ENCODE measurements around the gene CBX1. TPM values are rescaled to one million over a fixed set of nuclear protein-coding genes. Genes with fewer than 3 reads are reported as not detected.

CBX1 gene
- total and polyA plus RNA-seq, 2 donors, result 53.3 to 60.4 TPM

DNA sequence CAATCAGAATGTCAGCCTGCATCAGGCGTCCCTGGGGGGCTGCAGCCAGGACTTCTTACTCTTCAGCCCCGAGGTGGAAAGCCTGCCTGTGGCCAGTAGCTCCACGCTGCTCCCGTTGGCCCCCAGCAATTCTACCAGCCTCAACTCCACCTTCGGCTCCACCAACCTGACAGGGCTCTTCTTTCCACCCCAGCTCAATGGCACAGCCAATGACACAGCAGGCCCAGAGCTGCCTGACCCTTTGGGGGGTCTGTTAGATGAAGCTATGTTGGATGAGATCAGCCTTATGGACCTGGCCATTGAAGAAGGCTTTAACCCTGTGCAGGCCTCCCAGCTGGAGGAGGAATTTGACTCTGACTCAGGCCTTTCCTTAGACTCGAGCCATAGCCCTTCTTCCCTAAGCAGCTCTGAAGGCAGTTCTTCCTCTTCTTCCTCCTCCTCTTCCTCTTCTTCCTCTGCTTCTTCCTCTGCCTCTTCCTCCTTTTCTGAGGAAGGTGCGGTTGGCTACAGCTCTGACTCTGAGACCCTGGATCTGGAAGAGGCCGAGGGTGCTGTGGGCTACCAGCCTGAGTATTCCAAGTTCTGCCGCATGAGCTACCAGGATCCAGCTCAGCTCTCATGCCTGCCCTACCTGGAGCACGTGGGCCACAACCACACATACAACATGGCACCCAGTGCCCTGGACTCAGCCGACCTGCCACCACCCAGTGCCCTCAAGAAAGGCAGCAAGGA is 42.7 kb downstream of the CBX1 start:
- WGBS, result 84% methylated on average over 11 of the region's 11 CpGs
- Histone ChIP-seq H3K4me1 (ENCODE audit: insufficient read depth) (no peaks in the 10 kb centered on the region), H3K27ac (ENCODE audit: low read depth) (no peak overlapping the region), H3K4me3 (ENCODE audit: low read depth, low read length) (no peak overlapping the region), H3K36me3 (ENCODE audit: insufficient read depth) (no peaks in the 10 kb centered on the region)
- DNase-seq (ENCODE audit: extremely low spot score), result no peak

DNA sequence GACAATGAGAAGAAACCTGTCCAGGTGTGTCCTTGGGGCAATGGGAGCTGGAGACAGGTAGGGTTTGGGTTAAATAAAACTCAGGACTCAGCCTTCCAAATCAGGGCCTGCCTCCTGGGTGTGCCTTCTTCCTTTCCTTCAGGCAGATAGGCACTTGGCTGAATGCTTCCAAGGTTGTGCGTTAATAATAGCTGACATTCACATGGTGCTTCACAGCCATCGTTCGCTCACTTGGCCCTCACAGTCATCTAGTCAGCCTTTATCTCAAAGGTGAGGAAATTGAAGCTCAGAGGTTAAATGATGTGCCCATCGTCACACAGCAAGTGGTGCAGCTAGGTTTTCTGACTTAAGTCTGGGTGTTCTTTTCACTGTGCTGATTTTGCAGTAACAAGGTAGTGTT is 43.7 kb downstream of the CBX1 start:
- no peak for DNase-seq (ENCODE audit: extremely low spot score)
- Histone ChIP-seq H3K36me3 (ENCODE audit: insufficient read depth) (no peaks in the 10 kb centered on the region), H3K27ac (ENCODE audit: low read depth) (no peak overlapping the region), H3K4me3 (ENCODE audit: low read depth, low read length) (no peak overlapping the region), H3K4me1 (ENCODE audit: insufficient read depth) (no peaks in the 10 kb centered on the region)
- WGBS, result 82% methylated on average over 4 of the region's 4 CpGs

DNA sequence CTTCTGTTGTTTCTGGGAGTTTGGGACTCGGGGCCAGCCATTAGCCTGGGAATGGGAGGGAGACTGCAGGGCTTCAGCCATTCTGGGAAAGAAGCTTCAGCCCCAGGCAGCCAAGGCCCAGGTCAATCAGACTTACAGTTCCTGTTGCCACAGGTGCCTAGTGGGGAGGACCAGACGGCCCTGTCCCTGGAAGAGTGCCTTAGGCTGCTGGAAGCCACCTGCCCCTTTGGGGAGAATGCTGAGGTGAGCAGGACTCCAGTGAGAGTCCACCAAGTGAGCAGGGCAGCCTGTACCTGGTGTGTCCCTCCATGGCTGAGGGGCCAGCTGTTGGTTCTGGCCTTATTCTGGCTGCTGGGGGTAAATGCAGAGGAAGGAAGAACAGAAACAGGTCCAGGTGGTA is 44.4 kb downstream of the CBX1 start:
- no peak overlapping the region for H3K27ac ChIP-seq (ENCODE audit: low read depth)
- 81% methylated on average over 2 of the region's 2 CpGs for WGBS
- no peaks in the 10 kb centered on the region for H3K36me3 ChIP-seq (ENCODE audit: insufficient read depth)
- no peaks in the 10 kb centered on the region for H3K4me1 ChIP-seq (ENCODE audit: insufficient read depth)
- H3K4me3 ChIP-seq (ENCODE audit: low read depth, low read length), result no peak overlapping the region
- DNase-seq (ENCODE audit: extremely low spot score), result no peak

DNA sequence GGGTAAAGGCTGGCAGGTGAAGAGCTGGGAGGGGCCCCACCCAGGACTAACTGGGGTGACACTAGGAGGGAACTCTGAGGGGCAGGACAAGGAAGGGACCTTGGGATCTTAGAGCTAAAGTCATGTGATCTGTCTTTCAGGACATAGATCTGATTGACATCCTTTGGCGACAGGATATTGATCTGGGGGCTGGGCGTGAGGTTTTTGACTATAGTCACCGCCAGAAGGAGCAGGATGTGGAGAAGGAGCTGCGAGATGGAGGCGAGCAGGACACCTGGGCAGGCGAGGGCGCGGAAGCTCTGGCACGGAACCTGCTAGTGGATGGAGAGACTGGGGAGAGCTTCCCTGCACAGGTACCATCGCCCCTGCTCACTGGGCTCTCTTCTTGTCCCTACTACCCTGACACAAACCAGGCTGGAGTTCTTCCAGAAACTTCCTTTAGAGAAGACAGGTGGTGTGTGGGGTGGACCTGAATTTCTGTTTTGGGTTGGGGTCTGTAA is 45.0 kb downstream of the CBX1 start:
- Histone ChIP-seq H3K36me3 (ENCODE audit: insufficient read depth) (no peaks in the 10 kb centered on the region), H3K4me3 (ENCODE audit: low read depth, low read length) (no peak overlapping the region), H3K27ac (ENCODE audit: low read depth) (no peak overlapping the region), H3K4me1 (ENCODE audit: insufficient read depth) (no peaks in the 10 kb centered on the region)
- 92% methylated on average over 10 of the region's 10 CpGs for WGBS
- DNase-seq (ENCODE audit: extremely low spot score), result no peak

DNA sequence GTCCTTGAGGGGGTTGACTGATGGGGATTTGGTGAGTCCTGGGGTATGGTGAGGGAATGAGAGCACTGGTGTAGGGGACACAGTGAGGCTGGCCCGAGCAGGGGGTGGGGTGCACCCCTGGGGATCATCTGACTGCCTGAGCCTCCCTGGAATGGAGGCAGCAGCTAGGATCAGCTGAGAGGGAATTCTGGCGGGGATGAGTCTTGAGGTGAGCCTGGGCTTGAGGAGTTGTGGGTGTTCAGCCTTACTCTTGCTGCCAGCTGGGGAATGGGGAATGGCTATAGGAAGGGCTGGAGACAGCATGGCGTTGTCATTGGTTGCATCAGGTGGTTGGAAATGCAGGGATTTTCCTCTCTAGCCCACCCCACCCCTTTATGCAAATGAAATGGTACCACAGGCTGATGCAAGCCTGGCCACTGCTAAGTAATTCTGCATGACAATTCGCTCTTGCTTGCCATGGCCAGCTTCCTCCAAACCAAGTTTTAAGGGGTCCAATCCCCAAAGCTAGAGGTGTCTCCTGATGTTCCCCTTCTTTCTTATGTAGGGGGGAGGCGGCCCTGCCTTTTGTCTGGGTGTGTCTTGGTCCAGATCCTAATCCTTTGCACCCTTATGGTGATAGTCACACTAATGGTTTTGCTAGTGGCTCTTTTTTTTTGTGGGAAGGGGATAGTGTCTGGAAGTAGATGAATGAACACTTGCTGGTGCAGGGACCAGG is 45.6 kb downstream of the CBX1 start:
- Histone ChIP-seq H3K36me3 (ENCODE audit: insufficient read depth) (no peaks in the 10 kb centered on the region), H3K4me3 (ENCODE audit: low read depth, low read length) (no peak overlapping the region), H3K27ac (ENCODE audit: low read depth) (no peak overlapping the region), H3K4me1 (ENCODE audit: insufficient read depth) (no peaks in the 10 kb centered on the region)
- WGBS, result 81% methylated on average over 5 of the region's 5 CpGs
- no peak for DNase-seq (ENCODE audit: extremely low spot score)

DNA sequence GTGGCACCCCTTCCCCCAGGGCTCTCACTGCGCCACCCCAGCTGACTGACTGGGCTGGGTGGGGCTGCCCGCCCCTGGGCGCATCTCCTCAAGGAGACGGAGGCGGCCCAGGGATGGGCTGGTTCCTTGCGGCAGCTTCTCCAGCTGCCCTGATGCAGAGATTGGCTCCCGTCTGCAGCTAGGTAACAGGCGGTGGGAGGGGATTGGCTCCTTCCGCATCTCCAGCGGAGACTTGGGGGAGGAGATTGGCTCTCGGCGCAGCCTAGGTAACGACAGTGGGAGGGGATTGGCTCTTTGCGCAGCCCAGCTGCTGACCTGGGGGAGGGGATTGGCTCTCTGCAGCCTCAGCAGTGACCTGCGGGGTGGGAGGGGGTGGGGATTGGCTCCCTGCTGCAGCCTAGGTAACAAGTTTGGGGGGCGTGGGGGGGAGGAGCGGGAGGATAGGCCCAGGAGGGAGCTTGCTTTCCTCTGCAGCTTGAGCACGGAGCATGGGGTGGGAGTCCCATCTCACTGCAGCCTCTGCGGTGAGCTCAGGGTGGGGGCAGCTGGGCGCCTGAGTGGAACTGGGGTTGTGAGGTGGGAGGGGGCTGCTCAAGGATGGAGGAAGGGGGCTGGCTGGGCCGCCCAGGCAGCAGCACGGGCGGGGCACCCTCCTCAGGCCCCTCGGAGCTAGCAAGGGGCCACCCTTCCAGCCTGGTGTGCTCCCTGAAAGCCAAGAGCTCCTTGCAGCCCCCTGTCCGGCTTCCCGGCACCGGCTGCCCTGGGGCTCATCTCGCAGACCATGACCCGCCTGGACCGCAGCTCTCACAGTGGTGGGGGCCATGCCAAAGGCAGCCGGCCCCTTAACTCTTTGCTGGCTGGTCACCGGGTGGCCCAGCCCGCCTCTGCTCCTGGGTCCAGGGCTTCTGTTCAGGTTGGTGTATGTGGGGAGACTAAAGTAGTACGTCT is 46.8 kb downstream of the CBX1 start:
- Histone ChIP-seq H3K27ac (ENCODE audit: low read depth) (no peak overlapping the region), H3K4me1 (ENCODE audit: insufficient read depth) (no peaks in the 10 kb centered on the region), H3K4me3 (ENCODE audit: low read depth, low read length) (peak overlapping the region; percentile 16), H3K36me3 (ENCODE audit: insufficient read depth) (no peaks in the 10 kb centered on the region)
- DNase-seq (ENCODE audit: extremely low spot score), result peak; percentile 51
- 23% methylated on average over 34 of the region's 34 CpGs for WGBS

DNA sequence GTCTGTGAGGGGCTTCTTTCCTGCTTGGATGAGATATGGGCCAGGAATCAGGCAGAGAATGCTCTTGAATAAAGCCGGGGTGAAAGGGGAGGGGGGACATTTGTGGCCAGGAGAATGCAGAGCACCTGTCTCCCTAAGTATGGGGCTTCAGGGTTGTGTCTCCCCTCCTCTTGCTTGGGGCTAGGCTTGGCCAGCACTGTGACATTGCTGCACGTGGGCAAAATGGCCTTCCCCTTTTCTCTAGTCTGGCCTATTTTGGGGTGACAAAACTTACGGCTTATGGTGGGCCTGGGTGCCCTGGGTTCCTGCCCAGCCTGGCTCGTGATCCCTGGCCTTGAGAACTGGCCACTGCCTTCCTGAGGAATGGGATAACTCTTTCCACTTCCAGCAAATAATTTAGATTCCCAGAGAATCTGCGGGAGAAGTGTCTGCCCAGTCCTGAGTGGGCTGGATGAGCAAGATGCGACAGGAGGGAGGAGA is 47.5 kb downstream of the CBX1 start:
- H3K36me3 ChIP-seq (ENCODE audit: insufficient read depth), result no peaks in the 10 kb centered on the region
- WGBS, result 21% methylated on average over 6 of the region's 6 CpGs

DNA sequence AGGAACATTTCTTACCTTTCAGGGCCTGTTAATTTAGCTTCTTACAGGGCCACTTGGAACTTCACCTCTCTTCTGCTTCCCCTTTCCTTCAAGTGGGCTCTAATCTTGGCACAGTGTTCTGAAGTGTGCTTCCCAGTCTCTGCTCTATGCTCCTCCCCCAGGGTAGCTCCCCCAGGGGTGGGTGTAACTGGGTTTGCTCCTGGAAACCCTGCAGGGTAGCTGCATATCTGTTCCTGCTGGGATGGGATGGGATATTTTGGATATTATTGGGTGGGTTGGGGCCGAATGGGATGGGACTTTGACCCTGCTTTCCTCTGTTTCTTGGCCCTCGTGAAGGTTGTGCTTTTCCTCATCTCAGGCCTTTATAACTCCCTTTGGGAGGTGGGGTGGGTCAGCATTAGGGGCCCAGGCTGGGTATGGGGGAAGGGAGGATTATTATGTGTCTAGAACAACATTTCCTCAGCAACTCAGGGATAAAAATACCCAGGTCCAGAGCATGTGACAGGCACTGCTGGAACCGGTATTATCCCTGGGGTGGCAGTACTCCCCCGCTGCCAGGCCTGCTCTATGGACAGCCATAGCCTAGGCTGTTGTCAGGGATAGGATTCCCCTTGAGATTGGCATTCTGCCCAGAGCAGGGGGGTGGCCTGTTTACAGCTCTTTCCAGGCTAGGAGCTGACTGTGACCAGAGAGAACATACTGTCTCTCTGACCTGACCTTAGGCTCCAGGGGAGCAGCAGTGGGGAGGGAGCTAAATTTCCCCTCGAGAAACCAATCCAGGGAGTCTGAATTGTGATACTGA is 48.1 kb downstream of the CBX1 start:
- Histone ChIP-seq H3K36me3 (ENCODE audit: insufficient read depth) (no peaks in the 10 kb centered on the region), H3K4me1 (ENCODE audit: insufficient read depth) (no peaks in the 10 kb centered on the region), H3K4me3 (ENCODE audit: low read depth, low read length) (no peak overlapping the region), H3K27ac (ENCODE audit: low read depth) (no peak overlapping the region)
- WGBS, result 27% methylated on average over 5 of the region's 5 CpGs
- DNase-seq (ENCODE audit: extremely low spot score), result no peak

More for the DNA sequence above, 47.5 kb downstream of the CBX1 start:
- no peaks in the 10 kb centered on the region for H3K4me1 ChIP-seq (ENCODE audit: insufficient read depth)
- no peak for DNase-seq (ENCODE audit: extremely low spot score)
- no peak overlapping the region for H3K27ac ChIP-seq (ENCODE audit: low read depth)
- no peak overlapping the region for H3K4me3 ChIP-seq (ENCODE audit: low read depth, low read length)

DNA sequence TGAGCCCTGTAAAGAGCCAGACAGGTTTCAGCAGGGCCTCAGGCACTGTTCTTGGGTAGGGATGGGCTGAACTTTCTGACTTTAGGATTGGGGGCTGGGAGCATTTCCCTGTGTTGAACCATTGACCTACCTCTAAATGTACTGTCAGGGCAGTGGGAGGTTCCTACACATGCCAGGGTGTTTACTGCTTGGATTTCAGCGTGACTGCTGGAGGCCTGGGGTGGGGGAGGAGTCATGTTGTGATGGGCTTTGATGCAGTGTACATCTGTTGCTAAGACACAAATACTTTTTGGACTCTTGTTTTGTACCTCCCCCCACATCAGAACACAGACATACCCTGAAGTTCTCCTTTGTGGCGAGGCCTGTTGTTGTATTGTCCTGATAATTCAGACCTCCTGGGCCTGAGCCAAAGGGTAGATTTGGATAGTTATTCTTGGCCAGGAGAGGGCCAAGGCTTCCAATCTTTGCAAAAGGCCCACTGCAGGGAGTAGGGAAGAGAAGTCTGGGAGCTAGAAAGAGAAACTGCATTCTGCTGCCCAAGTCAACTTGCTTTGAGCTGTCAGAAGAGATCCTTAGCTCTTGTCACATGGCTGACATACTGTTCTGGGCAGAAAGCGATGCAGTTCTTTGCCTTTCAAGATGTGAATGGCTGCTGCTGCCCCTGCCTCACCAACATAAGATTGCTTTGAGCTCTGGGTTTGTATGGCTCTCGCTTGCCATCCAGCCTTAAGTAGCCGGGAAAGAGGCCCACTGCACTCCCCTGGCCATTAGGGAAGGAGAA is 49.4 kb downstream of the CBX1 start:
- DNase-seq (ENCODE audit: extremely low spot score), result peak; percentile 77
- 29% methylated on average over 5 of the region's 5 CpGs for WGBS
- H3K4me3 ChIP-seq (ENCODE audit: low read depth, low read length), result no peak overlapping the region
- H3K4me1 ChIP-seq (ENCODE audit: insufficient read depth), result no peaks in the 10 kb centered on the region
- H3K36me3 ChIP-seq (ENCODE audit: insufficient read depth), result no peaks in the 10 kb centered on the region
- peak overlapping the region; percentile 35 for H3K27ac ChIP-seq (ENCODE audit: low read depth)

DNA sequence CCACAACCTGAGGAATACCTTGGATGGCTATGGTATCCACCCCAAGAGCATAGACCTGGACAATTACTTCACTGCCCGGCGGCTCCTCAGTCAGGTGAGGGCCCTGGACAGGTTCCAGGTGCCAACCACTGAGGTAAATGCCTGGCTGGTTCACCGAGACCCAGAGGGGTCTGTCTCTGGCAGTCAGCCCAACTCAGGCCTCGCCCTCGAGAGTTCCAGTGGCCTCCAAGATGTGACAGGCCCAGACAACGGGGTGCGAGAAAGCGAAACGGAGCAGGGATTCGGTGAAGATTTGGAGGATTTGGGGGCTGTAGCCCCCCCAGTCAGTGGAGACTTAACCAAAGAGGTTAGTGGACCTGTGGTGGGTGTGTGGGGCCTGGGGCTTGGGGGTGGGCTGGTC is 50.0 kb downstream of the CBX1 start:
- Histone ChIP-seq H3K4me3 (ENCODE audit: low read depth, low read length) (no peak overlapping the region), H3K36me3 (ENCODE audit: insufficient read depth) (no peaks in the 10 kb centered on the region), H3K4me1 (ENCODE audit: insufficient read depth) (no peaks in the 10 kb centered on the region), H3K27ac (ENCODE audit: low read depth) (peak overlapping the region; percentile 11)
- WGBS, result 74% methylated on average over 10 of the region's 10 CpGs
- DNase-seq (ENCODE audit: extremely low spot score), result no peak

DNA sequence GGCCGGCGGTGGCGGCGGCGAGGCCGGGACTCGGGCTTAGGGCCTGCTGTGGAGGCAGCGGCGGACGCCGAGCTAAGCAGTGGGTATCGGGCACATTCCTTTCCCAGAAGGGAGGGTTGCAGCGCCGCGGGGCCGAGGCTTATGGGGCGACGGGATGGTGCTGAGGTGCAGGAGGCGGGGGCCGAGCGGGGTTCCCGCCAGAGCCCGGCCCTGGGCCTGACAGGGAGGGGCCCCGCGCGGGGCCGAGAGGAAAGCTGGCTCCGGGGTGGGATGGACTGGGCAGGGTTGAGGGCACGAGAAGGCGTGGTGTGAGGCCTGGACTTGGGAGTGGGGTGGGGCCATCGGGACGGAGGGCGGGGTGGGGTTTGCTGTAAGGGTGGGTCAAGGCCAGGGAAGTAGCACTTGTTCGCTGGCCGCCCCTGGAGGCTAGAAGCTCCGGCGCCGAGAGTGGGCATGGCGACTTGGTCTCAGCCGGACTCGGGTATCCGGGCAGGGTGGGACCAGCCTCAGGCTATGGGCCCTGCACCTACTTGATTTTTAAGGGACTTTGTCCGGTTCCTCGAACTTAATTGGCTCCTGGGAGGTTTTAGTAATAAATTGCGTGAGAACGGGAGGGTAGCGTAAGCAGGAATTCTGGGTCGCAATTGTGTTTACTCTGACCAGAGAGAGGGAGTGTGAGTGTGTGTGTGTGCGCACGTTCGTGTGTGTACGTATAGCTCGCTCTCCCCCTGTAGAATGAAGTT is 52.7 kb downstream of the CBX1 start:
- Histone ChIP-seq H3K4me1 (ENCODE audit: insufficient read depth) (no peaks in the 10 kb centered on the region), H3K27ac (ENCODE audit: low read depth) (peak overlapping the region; percentile 91), H3K36me3 (ENCODE audit: insufficient read depth) (no peaks in the 10 kb centered on the region), H3K4me3 (ENCODE audit: low read depth, low read length) (peak overlapping the region; percentile 75)
- no peak for DNase-seq (ENCODE audit: extremely low spot score)
- under 1% methylated on average over 53 of the region's 53 CpGs for WGBS
